CD1c-positive myeloid dendritic cell (primary cell): Measurements from ENCODE around the gene LTK.
A peak's percentile ranks its signal among the peaks of the same experiment; 100 is the strongest.

Source experiments
- DNase-seq: peaks from one replicate; pipeline ENCODE4 v3.0.0-alpha.2; 2016; ENCODE audit errors: extremely low spot score

The LTK gene

GRCh38 chr15:41498657-41499056 lies 15.0 kb downstream of the LTK start:
- no peak for DNase-seq

- peak; percentile 27 for DNase-seq
Observed at GRCh38 chr15:41495736-41496599, 17.7 kb downstream of the LTK start.

- DNase-seq = peak; percentile 13
Observed at GRCh38 chr15:41494922-41495735, 18.5 kb downstream of the LTK start.

GRCh38 chr15:41494190-41494921 lies 19.3 kb downstream of the LTK start:
- DNase-seq = peak; percentile 32

GRCh38 chr15:41493902-41494189 lies 19.8 kb downstream of the LTK start:
- DNase-seq = no peak

- DNase-seq = peak; percentile 90
Observed at GRCh38 chr15:41493205-41493901, 20.3 kb downstream of the LTK start, which contains the start of gene ITPKA. Gene ITPKA (plus strand): TSS chr15:41493874. CDS start chr15:41493928, 54 bp downstream.

GRCh38 chr15:41492597-41493204 lies 20.9 kb downstream of the LTK start:
- peak; percentile 11 for DNase-seq

- no peak for DNase-seq
Observed at GRCh38 chr15:41491889-41492288, 21.7 kb downstream of the LTK start.

GRCh38 chr15:41490355-41490754 lies 23.3 kb downstream of the LTK start:
- DNase-seq = peak; percentile 59

- DNase-seq = no peak
Observed at GRCh38 chr15:41489641-41490040, 24.0 kb downstream of the LTK start.

GRCh38 chr15:41487802-41488201 lies 25.8 kb downstream of the LTK start:
- no peak for DNase-seq

GRCh38 chr15:41487381-41487780 lies 26.2 kb downstream of the LTK start:
- no peak for DNase-seq

- DNase-seq = no peak
Observed at GRCh38 chr15:41486286-41486685, 27.3 kb downstream of the LTK start.

GRCh38 chr15:41484937-41485625 lies 28.5 kb downstream of the LTK start:
- no peak for DNase-seq

GRCh38 chr15:41483519-41483918 lies 30.1 kb downstream of the LTK start:
- DNase-seq = no peak

GRCh38 chr15:41483115-41483514 lies 30.5 kb downstream of the LTK start:
- DNase-seq = peak; percentile 6

GRCh38 chr15:41482110-41482877 lies 31.3 kb downstream of the LTK start:
- no peak for DNase-seq

GRCh38 chr15:41480396-41481140 lies 33.1 kb downstream of the LTK start:
- DNase-seq = no peak

- no peak for DNase-seq
Observed at GRCh38 chr15:41476416-41477048, 37.1 kb downstream of the LTK start.
